HCT116 (cell line): ENCODE measurements around the gene PTBP3.

Experiments used
- POLR2A ChIP-seq: IDR thresholded peaks from 2 replicates; pipeline ENCODE4 v1.7.0; 2011; ENCODE audit warnings: borderline replicate concordance; ENCODE audit not compliant: insufficient read depth, insufficient read length; ENCODE audit errors: extremely low read depth
- POLR2AphosphoS5 ChIP-seq: IDR thresholded peaks from 2 replicates; pipeline ENCODE4 v1.6.1; 2011; ENCODE audit warnings: mild to moderate bottlenecking, low read depth, low read length, moderate library complexity
- REST ChIP-seq: IDR thresholded peaks from 2 replicates; pipeline ENCODE4 v1.6.1; 2012; ENCODE audit warnings: low read depth
- TF ChIP-seq, protein P1 (sequence below), 3 experiments: fragments of 200-600 bp in 1 of 3; sonication (generic) in 1 of 3; IDR thresholded peaks in 2 of 3; conservative IDR thresholded peaks in 1 of 3; 2 replicates each; pipeline ENCODE4 v1.5.1; 2012 to 2017; ENCODE audit warnings: low read depth in 2 of 3, low read length in 2 of 3, antibody characterized with exemption in 1 of 3, borderline replicate concordance in 1 of 3, control low read depth in 1 of 3, mild to moderate bottlenecking in 1 of 3, mixed read lengths in 1 of 3, mixed run types in 1 of 3, moderate library complexity in 1 of 3; ENCODE audit not compliant: insufficient read depth in 1 of 3

DNA sequence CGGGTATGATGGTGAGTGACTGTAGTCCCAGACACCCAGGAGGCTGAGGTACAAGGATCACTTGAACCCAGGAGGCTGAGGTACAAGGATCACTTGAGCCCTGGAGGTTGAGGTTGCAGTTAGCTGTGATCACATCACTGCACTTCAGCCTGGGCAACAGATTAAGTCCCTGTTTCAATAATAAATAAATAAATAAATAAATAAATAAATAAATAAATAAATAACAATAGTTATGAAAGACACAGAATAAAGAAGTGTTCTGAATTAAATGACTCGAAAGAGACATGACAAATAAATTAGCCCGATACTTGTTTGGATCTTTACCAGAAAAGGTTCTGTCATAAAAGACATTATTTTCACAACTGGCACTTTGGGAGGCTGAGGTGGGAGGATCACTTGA, 86.3 kb downstream of the PTBP3 start:
- TF ChIP-seq POLR2AphosphoS5 (no peak), POLR2A (no peak), REST (no peak)
- TF ChIP-seq, protein P1, sequence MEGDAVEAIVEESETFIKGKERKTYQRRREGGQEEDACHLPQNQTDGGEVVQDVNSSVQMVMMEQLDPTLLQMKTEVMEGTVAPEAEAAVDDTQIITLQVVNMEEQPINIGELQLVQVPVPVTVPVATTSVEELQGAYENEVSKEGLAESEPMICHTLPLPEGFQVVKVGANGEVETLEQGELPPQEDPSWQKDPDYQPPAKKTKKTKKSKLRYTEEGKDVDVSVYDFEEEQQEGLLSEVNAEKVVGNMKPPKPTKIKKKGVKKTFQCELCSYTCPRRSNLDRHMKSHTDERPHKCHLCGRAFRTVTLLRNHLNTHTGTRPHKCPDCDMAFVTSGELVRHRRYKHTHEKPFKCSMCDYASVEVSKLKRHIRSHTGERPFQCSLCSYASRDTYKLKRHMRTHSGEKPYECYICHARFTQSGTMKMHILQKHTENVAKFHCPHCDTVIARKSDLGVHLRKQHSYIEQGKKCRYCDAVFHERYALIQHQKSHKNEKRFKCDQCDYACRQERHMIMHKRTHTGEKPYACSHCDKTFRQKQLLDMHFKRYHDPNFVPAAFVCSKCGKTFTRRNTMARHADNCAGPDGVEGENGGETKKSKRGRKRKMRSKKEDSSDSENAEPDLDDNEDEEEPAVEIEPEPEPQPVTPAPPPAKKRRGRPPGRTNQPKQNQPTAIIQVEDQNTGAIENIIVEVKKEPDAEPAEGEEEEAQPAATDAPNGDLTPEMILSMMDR (IDR thresholded peaks at IDR 0.05 in 2 of 3, conservative IDR thresholded peaks at IDR 0.05 in 1 of 3; ENCODE audit: borderline replicate concordance in 1 of 3, insufficient read depth in 1 of 3, low read depth in 2 of 3, low read length in 2 of 3): no peak
